Nephron (organoid): ENCODE data around the gene RYR3.

Experiments
- H3K27ac Mint-ChIP-seq, 3 experiments: 2 replicates each; pipeline ENCODE4 v1.8.0; 2020; ENCODE audit warnings: mixed read lengths in 3 of 3, mild to moderate bottlenecking in 2 of 3, moderate library complexity in 1 of 3
- H3K27me3 Mint-ChIP-seq: 2 replicates; pipeline ENCODE4 v1.8.0; 2021; ENCODE audit warnings: low read depth, mild to moderate bottlenecking, moderate library complexity, mixed read lengths
- H3K36me3 Mint-ChIP-seq: 2 replicates; pipeline ENCODE4 v1.8.0; 2020; ENCODE audit warnings: low read depth, mixed read lengths
- H3K4me1 Mint-ChIP-seq: 2 replicates; pipeline ENCODE4 v1.8.0; 2020; ENCODE audit warnings: mixed read lengths
- H3K4me3 Mint-ChIP-seq, 3 experiments: 2 replicates each; pipeline ENCODE4 v1.8.0; 2020; ENCODE audit warnings: mild to moderate bottlenecking in 3 of 3, mixed read lengths in 3 of 3, moderate library complexity in 2 of 3
- H3K9me3 Mint-ChIP-seq: 2 replicates; pipeline ENCODE4 v1.8.0; 2020; ENCODE audit warnings: mixed read lengths
- TF ChIP-seq, protein P1 (sequence below), 3 experiments: fragments of 200-600 bp; sonication (generic); IDR thresholded peaks; one replicate each; pipeline ENCODE4 v1.5.0; 2021; ENCODE audit warnings: antibody characterized with exemption in 3 of 3; ENCODE audit not compliant: unreplicated experiment in 3 of 3

Gene RYR3

DNA sequence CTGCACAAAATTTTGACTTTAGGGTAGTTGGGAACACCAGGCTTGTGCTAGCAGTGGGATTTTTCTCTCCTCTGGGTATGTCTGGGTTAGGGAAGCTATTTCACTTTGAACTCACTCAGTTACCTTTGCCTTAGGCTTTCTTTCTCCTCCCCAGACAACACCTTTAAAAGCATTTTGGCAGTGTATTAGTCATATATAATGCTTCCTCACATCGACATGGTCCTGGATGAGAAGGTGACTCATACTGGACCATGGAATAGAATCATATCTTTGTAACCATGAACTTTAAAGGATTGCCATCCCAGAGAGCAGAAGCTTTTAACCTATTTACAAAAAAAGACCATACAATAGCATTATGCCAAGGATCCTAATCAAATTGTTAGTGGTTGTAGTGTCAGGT, 2.7 kb downstream of the RYR3 start:
- Mint-ChIP-seq H3K27me3 (peaks cover 73% of the 10 kb centered on the region), H3K9me3 (no peaks in the 10 kb centered on the region), H3K4me1 (peaks cover 23% of the 10 kb centered on the region), H3K27ac (no peak overlapping the region), H3K36me3 (no peaks in the 10 kb centered on the region), H3K4me3 (no peak overlapping the region)
- TF ChIP-seq, protein P1, sequence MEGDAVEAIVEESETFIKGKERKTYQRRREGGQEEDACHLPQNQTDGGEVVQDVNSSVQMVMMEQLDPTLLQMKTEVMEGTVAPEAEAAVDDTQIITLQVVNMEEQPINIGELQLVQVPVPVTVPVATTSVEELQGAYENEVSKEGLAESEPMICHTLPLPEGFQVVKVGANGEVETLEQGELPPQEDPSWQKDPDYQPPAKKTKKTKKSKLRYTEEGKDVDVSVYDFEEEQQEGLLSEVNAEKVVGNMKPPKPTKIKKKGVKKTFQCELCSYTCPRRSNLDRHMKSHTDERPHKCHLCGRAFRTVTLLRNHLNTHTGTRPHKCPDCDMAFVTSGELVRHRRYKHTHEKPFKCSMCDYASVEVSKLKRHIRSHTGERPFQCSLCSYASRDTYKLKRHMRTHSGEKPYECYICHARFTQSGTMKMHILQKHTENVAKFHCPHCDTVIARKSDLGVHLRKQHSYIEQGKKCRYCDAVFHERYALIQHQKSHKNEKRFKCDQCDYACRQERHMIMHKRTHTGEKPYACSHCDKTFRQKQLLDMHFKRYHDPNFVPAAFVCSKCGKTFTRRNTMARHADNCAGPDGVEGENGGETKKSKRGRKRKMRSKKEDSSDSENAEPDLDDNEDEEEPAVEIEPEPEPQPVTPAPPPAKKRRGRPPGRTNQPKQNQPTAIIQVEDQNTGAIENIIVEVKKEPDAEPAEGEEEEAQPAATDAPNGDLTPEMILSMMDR (IDR thresholded peaks at IDR 0.05; ENCODE audit: unreplicated experiment in 3 of 3) = no peak

DNA sequence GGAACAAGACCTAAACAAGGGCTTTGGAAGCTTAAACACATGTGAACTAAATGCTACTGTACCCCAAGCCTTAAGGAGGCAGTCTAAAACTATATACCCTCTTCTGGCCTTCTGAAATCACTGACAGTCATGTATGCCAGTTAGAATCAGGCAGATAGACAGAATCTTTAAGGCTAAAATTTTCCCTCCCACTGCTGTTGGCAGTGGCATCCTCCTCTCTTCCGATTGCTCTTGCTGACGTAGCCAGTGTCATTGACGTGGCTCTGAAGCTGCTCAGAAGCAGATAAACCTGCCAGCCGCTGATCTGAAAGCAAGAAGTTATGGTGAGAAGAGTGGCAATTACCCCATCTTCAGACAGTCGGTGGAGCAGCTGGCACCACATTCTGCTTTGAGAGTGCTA, 3.3 kb downstream of the RYR3 start:
- TF ChIP-seq, protein P1 (IDR thresholded peaks at IDR 0.05; ENCODE audit: unreplicated experiment in 3 of 3) = no peak
- no peaks in the 10 kb centered on the region for H3K9me3 Mint-ChIP-seq
- no peaks in the 10 kb centered on the region for H3K36me3 Mint-ChIP-seq
- H3K27me3 Mint-ChIP-seq = peaks cover 69% of the 10 kb centered on the region
- H3K4me1 Mint-ChIP-seq = peaks cover 26% of the 10 kb centered on the region
- no peak overlapping the region for H3K27ac Mint-ChIP-seq
- H3K4me3 Mint-ChIP-seq = no peak overlapping the region

DNA sequence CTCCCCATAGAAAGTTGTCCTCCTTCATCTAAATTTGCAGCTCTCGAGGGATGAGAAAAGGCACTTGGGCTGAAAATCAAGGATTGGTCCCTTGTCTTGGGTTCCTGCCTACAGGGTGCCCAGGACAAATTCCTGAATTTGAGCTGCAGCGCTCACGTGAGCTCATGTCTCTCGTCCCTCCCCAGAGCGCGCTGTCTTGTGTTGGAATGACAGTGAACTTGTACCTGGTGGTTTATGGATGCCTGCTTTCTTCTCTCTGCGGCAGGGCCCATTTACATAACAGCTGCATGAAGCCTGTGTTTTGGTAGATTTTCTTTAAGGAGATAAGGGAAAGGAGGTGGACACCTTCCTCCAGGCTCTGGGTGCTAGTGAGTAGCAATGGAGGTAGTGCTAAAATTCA, 4.3 kb downstream of the RYR3 start:
- Mint-ChIP-seq H3K9me3 (no peaks in the 10 kb centered on the region), H3K27me3 (peaks cover 64% of the 10 kb centered on the region), H3K36me3 (no peaks in the 10 kb centered on the region), H3K4me1 (peaks cover 27% of the 10 kb centered on the region), H3K4me3 (no peak overlapping the region), H3K27ac (no peak overlapping the region)
- TF ChIP-seq, protein P1 (IDR thresholded peaks at IDR 0.05; ENCODE audit: unreplicated experiment in 3 of 3) = no peak

DNA sequence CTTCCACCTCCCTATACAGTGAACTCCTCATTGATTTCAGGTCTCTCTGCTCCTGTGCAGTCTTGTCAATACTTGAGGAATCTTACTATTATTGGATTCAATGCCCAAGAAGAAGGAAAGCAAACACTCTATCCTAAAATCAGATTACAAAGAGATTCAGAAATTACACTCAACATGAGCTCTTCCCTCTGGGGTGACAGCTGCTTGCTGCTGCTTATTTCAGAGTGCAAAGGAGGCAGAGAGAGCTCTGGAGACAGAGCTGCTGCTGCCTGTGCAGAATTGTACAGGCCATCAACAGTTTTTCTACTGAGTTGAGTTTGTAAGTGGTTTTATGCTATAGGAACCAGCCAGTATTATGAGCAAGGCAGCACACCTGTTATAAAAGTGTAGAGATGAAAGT, 7.1 kb downstream of the RYR3 start:
- TF ChIP-seq, protein P1 (IDR thresholded peaks at IDR 0.05; ENCODE audit: unreplicated experiment in 3 of 3) = no peak
- no peak overlapping the region for H3K27ac Mint-ChIP-seq
- H3K9me3 Mint-ChIP-seq = no peaks in the 10 kb centered on the region
- H3K4me1 Mint-ChIP-seq = peaks cover 27% of the 10 kb centered on the region
- H3K27me3 Mint-ChIP-seq = peaks cover 42% of the 10 kb centered on the region
- H3K4me3 Mint-ChIP-seq = no peak overlapping the region
- H3K36me3 Mint-ChIP-seq = no peaks in the 10 kb centered on the region

DNA sequence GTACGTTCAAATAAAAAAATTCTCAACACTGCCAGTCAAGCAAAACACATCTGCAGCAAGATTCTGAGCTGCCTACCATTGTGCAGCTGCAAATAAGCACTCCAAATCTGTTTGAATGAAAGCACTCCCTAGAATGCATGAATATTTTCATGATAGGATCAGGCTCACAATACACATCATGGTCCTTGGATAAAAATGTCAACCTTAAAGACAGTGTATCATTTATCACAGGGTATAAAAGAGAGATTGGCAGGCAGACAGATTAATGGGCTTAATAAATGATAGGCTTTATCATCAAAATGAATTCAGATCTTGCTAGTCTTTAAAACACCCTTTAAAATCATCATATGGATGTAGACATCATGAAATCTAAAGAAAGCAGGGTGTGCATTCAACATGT, 9.2 kb downstream of the RYR3 start:
- TF ChIP-seq, protein P1 (IDR thresholded peaks at IDR 0.05; ENCODE audit: unreplicated experiment in 3 of 3) = no peak
- no peaks in the 10 kb centered on the region for H3K9me3 Mint-ChIP-seq
- no peak overlapping the region for H3K4me3 Mint-ChIP-seq
- peaks cover 22% of the 10 kb centered on the region for H3K27me3 Mint-ChIP-seq
- H3K4me1 Mint-ChIP-seq = peaks cover 26% of the 10 kb centered on the region
- H3K36me3 Mint-ChIP-seq = no peaks in the 10 kb centered on the region
- no peak overlapping the region for H3K27ac Mint-ChIP-seq

DNA sequence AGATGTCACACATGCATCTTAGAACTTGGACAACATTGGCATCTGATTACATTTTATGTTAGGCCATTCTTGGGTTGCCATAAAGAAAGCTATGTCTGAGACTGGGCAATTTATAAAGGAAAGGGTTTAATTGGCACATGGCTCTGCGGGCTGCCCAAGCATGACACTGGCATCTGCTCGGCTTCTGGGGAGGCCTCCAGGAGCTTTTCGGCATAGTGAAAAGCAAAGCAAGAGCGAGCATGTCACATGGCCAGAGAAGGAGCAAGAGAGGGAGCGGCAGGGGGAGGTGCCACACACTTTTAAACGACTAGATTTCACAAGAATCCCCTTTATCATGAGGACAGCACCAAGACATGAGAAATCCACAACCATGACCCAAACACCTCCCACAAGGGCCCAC, 11.3 kb downstream of the RYR3 start:
- no peak overlapping the region for H3K4me3 Mint-ChIP-seq
- TF ChIP-seq, protein P1 (IDR thresholded peaks at IDR 0.05; ENCODE audit: unreplicated experiment in 3 of 3) = no peak
- no peaks in the 10 kb centered on the region for H3K36me3 Mint-ChIP-seq
- peaks cover 14% of the 10 kb centered on the region for H3K4me1 Mint-ChIP-seq
- no peak overlapping the region for H3K27ac Mint-ChIP-seq
- H3K27me3 Mint-ChIP-seq = peaks cover 14% of the 10 kb centered on the region
- H3K9me3 Mint-ChIP-seq = no peaks in the 10 kb centered on the region
